Measurements from ENCODE around the gene CNKSR3. TPM values are rescaled to one million over a fixed set of nuclear protein-coding genes. Genes with fewer than 3 reads are reported as not detected.

CNKSR3 gene
- total and polyA plus RNA-seq, 2 of the 8 experiments (the other 6 are each of a cell fraction or from before 2014, with no cell fraction given): 1.2 to 6.2 TPM

DNA sequence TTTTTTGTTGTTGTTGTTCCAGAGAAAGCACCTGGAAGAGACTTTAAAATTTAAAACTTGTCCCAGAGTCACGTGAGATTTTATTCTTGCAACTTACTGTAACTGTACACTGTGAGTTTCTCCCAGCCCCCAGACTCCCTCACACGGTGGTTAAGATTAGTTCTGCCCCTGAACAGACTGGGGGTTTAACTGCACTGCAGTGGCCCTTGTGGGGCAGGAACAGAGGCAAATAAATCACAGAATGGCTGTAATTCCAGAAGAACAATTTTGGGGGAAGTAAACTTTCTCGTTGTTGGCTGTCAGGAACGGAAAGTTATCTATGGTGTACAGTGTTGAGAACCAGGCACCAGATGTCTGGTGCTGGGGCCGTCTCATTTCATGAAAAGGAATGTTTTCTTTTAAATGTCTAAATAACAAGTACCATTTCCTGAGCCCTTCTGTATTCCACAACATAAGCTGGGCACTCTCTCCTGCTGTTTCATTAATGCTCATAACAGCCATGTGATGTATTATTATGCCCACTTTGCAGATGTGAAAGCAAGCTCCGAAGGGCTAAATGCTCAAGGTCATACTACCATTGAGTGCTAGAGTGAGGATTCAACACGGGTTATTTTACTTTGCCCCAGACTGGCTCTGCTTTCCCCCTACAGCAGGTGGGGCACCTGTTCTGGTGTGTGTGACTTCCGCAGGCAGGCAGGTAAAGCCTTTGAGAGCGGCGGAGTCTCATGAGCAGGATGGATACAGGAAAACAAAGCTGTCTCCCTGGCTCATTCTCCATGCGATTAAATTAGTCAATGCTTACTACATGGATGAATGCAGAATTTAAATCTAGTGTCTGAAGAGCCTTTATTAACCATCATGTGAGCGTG, 30.5 kb downstream of the CNKSR3 start:
- CTCF ChIA-PET (ENCODE audit: partially characterized antibody): interaction anchor here (0.9 to 2.9 kb wide), 4 partner anchors 13 to 195 kb away, joined by 4 to 11 read pairs (median 6); no protein-coding TSS in a partner anchor

More for the DNA sequence above, 30.5 kb downstream of the CNKSR3 start:
- DNase-seq (ENCODE audit: low read depth in 1 of 2, low spot score in 2 of 2): no peak
- Histone ChIP-seq H3K14ac (ENCODE audit: insufficient read length) (no peak overlapping the region), H3K23ac (ENCODE audit: insufficient read length) (no peak overlapping the region), H3K9me3 (ENCODE audit: insufficient read depth in 2 of 2, low read depth in 1 of 2, low read length in 1 of 2) (no peaks in the 10 kb centered on the region), H4K8ac (ENCODE audit: extremely low read depth, insufficient read depth, low read length) (no peak overlapping the region), H2BK5ac (ENCODE audit: low read depth, low read length) (no peak overlapping the region), H3K4ac (replicated peaks; ENCODE audit: insufficient read length, low read depth, low read length) (no peak overlapping the region), H3K4me2 (ENCODE audit: insufficient read depth in 1 of 2, low read depth in 2 of 2, low read length in 2 of 2) (no peak overlapping the region), H2BK20ac (ENCODE audit: low read length) (no peak overlapping the region), H3K27me3 (replicated peaks in 1 of 4; ENCODE audit: control insufficient read depth in 3 of 4, extremely low read depth in 1 of 4, insufficient read depth in 3 of 4, low read length in 3 of 4) (no peaks in the 10 kb centered on the region), H3K4me1 (replicated peaks in 1 of 4; ENCODE audit: control insufficient read depth in 3 of 4, insufficient read depth in 4 of 4, low read length in 3 of 4) (peaks cover 0 to 6% (median 0%) of the 10 kb centered on the region in 4 experiments; a peak in 3 of 7 replicates), H3K23me2 (ENCODE audit: low read depth, low read length) (no peaks in the 10 kb centered on the region; the same call in 1 of the 2 replicates), H2BK120ac (replicated peaks; ENCODE audit: low read depth, low read length) (no peak overlapping the region), H2BK15ac (ENCODE audit: low read length) (no peak overlapping the region), H3K56ac (replicated peaks; ENCODE audit: insufficient read length, low read depth, low read length) (no peak overlapping the region), H3K79me1 (ENCODE audit: low read depth, low read length) (no peaks in the 10 kb centered on the region), H2AFZ (ENCODE audit: low read length) (no peak overlapping the region), H4K20me1 (replicated peaks in 1 of 2; ENCODE audit: control insufficient read depth in 1 of 2, insufficient read depth in 2 of 2, low read length in 2 of 2) (no peaks in the 10 kb centered on the region), H3K36me3 (ENCODE audit: control insufficient read depth in 2 of 4, insufficient read depth in 4 of 4, low read length in 3 of 4) (no peaks in the 10 kb centered on the region), H3K4me3 (ENCODE audit: extremely low read depth in 1 of 4, insufficient read depth in 2 of 4, low read depth in 3 of 4, low read length in 4 of 4) (no peak overlapping the region), H3K27ac (ENCODE audit: low read depth, low read length) (no peak overlapping the region), H3K9ac (replicated peaks in 1 of 4; ENCODE audit: extremely low read depth in 1 of 4, low read depth in 3 of 4, low read length in 3 of 4) (no peak overlapping the region), H2BK12ac (ENCODE audit: low read depth, low read length) (no peak overlapping the region), H4K91ac (replicated peaks; ENCODE audit: insufficient read length, low read length) (no peak overlapping the region), H4K5ac (ENCODE audit: insufficient read length, low read depth, low read length) (no peak overlapping the region), H2AK5ac (ENCODE audit: low read depth, low read length) (no peak overlapping the region), H3K79me2 (ENCODE audit: control insufficient read depth in 1 of 2, insufficient read depth in 2 of 2, low read length in 2 of 2) (peaks cover 0 to 2% of the 10 kb centered on the region in 2 experiments; a peak in 1 of 4 replicates), H3K18ac (ENCODE audit: extremely low read depth, low read length) (no peak overlapping the region)
- 86% methylated on average over 12 of the region's 12 CpGs; no CpG with 5 or more reads in 1 of the 2 experiments for WGBS, 2 experiments (ENCODE audit: extremely low coverage in 1 of 2, insufficient coverage in 1 of 2, insufficient read length in 1 of 2, insufficient replicate concordance in 2 of 2, low coverage in 1 of 2, low lambda C conversion rate in 2 of 2, missing lambda C conversion rate in 1 of 2)
- POLR2A ChIA-PET (ENCODE audit: partially characterized antibody): no interaction called here
- TF ChIP-seq, protein P1, sequence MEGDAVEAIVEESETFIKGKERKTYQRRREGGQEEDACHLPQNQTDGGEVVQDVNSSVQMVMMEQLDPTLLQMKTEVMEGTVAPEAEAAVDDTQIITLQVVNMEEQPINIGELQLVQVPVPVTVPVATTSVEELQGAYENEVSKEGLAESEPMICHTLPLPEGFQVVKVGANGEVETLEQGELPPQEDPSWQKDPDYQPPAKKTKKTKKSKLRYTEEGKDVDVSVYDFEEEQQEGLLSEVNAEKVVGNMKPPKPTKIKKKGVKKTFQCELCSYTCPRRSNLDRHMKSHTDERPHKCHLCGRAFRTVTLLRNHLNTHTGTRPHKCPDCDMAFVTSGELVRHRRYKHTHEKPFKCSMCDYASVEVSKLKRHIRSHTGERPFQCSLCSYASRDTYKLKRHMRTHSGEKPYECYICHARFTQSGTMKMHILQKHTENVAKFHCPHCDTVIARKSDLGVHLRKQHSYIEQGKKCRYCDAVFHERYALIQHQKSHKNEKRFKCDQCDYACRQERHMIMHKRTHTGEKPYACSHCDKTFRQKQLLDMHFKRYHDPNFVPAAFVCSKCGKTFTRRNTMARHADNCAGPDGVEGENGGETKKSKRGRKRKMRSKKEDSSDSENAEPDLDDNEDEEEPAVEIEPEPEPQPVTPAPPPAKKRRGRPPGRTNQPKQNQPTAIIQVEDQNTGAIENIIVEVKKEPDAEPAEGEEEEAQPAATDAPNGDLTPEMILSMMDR (IDR thresholded peaks at IDR 0.05; ENCODE audit: control extremely low read depth in 1 of 3, insufficient read depth in 1 of 3, low read depth in 1 of 3, low read length in 3 of 3): peak in 1 of 3 experiments; percentile 18; a peak in 1 of 4 replicates
- TF ChIP-seq BCL11A (IDR thresholded peaks at IDR 0.05; ENCODE audit: low read depth in 2 of 2, low read length in 2 of 2): no peak
- peak in 1 of 2 experiments; percentile 26; a peak in 2 of 4 replicates for TF ChIP-seq RAD21 (IDR thresholded peaks at IDR 0.05 in 1 of 2, conservative IDR thresholded peaks at IDR 0.05 in 1 of 2; ENCODE audit: low read depth in 2 of 2, low read length in 2 of 2)
- no peak for TF ChIP-seq NANOG (IDR thresholded peaks at IDR 0.05; ENCODE audit: insufficient read depth, low read depth, low read length, poor library complexity, severe bottlenecking)
- no peak for TF ChIP-seq POU5F1 (IDR thresholded peaks at IDR 0.05; ENCODE audit: low read depth, low read length)
- no peak for FAIRE-seq
